Ishikawa (cell line): ENCODE results near the gene GRIK5.

Source experiments
- CEBPB ChIP-seq: IDR thresholded peaks from 2 replicates; pipeline ENCODE4 v1.6.1; 2012
- CREB1 ChIP-seq: IDR thresholded peaks from 2 replicates; pipeline ENCODE4 v1.6.1; 2012; ENCODE audit warnings: low read depth
- EGR1 ChIP-seq: IDR thresholded peaks from 2 replicates; pipeline ENCODE4 v1.6.1; 2012
- EP300 ChIP-seq: IDR thresholded peaks from 2 replicates; pipeline ENCODE4 v1.6.1; 2012; ENCODE audit warnings: borderline replicate concordance
- FOXM1 ChIP-seq: IDR thresholded peaks from 2 replicates; pipeline ENCODE4 v1.6.1; 2012; ENCODE audit warnings: low read depth, borderline replicate concordance
- NFIC ChIP-seq: IDR thresholded peaks from 2 replicates; pipeline ENCODE4 v1.6.1; 2012
- RAD21 ChIP-seq: IDR thresholded peaks from 2 replicates; pipeline ENCODE4 v1.6.1; 2012; ENCODE audit warnings: low read depth
- TAF1 ChIP-seq: IDR thresholded peaks from 2 replicates; pipeline ENCODE4 v1.6.1; 2012; ENCODE audit warnings: low read depth, mild to moderate bottlenecking
- TCF12 ChIP-seq: IDR thresholded peaks from 2 replicates; pipeline ENCODE4 v1.6.1; 2012; ENCODE audit warnings: low read depth
- TEAD4 ChIP-seq: IDR thresholded peaks from 2 replicates; pipeline ENCODE4 v1.6.1; 2012
- YY1 ChIP-seq: IDR thresholded peaks from 2 replicates; pipeline ENCODE4 v1.6.1; 2012; ENCODE audit warnings: low read depth
- ZBTB7A ChIP-seq: IDR thresholded peaks from 2 replicates; pipeline ENCODE4 v1.6.1; 2012; ENCODE audit warnings: low read depth
- TF ChIP-seq, protein P1 (sequence below): IDR thresholded peaks from 2 replicates; pipeline ENCODE4 v1.6.1; 2012
- TF ChIP-seq, protein P2 (sequence below): IDR thresholded peaks from 2 replicates; pipeline ENCODE4 v1.6.1; 2012; ENCODE audit warnings: low read depth, mild to moderate bottlenecking
- TF ChIP-seq, protein P3 (sequence below): IDR thresholded peaks from 2 replicates; pipeline ENCODE4 v1.6.1; 2012

Gene GRIK5

DNA sequence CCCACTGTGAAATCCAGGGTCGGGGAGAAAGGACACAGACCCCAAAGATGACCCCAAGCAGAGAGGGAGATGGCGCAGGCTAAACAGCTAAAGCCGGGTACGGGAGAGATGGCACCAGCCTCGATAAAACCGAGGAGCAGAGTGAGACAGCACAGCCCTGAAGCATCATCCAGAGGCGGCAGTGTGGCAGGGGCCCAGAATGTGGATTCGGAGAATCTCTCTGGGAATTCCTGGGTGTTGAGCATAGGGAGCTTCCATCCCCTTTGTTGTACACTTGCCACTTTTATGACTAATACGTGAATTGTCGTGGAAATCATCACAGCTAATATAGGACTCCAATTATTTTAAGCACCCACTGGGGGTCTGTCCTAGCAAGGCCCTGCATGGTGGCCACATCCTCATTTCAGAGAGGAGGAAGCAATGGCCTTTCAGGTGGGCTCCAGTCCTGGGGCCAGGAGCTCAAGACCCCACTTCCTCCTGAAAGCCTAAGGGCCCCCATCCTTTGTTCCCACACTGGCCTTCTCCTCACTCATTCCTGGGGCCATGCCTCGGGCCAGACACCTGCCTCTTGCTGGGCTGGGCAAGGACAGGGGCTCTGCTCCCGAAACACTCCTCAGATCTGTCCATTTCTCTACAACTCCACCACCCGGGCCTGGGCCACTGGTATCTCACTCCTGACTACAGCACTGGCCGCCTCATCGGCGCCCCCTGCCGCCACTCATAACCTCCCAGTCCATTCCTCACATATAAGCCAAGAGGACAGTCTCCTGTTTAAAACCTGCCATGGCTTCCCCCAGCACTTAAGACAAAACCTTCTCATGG lies 46.7 kb downstream of the GRIK5 start:
- TF ChIP-seq, protein P1, sequence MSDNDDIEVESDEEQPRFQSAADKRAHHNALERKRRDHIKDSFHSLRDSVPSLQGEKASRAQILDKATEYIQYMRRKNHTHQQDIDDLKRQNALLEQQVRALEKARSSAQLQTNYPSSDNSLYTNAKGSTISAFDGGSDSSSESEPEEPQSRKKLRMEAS, result no peak
- TF ChIP-seq TCF12 (no peak), CEBPB (no peak), NFIC (no peak), YY1 (no peak), TAF1 (no peak), TEAD4 (no peak), RAD21 (no peak), EGR1 (no peak), EP300 (no peak), FOXM1 (no peak), ZBTB7A (no peak), CREB1 (no peak)
- TF ChIP-seq, protein P2, sequence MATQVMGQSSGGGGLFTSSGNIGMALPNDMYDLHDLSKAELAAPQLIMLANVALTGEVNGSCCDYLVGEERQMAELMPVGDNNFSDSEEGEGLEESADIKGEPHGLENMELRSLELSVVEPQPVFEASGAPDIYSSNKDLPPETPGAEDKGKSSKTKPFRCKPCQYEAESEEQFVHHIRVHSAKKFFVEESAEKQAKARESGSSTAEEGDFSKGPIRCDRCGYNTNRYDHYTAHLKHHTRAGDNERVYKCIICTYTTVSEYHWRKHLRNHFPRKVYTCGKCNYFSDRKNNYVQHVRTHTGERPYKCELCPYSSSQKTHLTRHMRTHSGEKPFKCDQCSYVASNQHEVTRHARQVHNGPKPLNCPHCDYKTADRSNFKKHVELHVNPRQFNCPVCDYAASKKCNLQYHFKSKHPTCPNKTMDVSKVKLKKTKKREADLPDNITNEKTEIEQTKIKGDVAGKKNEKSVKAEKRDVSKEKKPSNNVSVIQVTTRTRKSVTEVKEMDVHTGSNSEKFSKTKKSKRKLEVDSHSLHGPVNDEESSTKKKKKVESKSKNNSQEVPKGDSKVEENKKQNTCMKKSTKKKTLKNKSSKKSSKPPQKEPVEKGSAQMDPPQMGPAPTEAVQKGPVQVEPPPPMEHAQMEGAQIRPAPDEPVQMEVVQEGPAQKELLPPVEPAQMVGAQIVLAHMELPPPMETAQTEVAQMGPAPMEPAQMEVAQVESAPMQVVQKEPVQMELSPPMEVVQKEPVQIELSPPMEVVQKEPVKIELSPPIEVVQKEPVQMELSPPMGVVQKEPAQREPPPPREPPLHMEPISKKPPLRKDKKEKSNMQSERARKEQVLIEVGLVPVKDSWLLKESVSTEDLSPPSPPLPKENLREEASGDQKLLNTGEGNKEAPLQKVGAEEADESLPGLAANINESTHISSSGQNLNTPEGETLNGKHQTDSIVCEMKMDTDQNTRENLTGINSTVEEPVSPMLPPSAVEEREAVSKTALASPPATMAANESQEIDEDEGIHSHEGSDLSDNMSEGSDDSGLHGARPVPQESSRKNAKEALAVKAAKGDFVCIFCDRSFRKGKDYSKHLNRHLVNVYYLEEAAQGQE, result no peak
- TF ChIP-seq, protein P3, sequence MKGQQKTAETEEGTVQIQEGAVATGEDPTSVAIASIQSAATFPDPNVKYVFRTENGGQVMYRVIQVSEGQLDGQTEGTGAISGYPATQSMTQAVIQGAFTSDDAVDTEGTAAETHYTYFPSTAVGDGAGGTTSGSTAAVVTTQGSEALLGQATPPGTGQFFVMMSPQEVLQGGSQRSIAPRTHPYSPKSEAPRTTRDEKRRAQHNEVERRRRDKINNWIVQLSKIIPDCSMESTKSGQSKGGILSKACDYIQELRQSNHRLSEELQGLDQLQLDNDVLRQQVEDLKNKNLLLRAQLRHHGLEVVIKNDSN, result no peak

DNA sequence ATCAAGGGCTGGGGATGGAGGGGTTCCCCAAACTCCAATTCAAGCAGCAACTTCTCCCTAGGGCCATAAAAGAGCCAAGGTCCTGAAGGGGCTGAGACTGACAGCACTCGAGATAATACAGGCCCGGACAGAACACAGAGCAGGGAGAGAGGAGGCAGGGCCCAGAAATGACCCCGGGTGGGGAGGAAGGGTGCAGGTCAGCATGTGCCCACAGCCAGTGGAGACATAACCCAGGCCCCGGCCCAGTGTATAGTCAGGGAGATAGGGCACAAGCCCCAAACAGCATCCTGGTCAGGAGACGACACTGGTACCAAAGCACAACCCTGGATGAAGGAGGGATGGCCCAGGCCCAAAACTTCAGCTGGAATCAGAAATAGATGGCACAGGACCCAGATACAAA lies 47.4 kb downstream of the GRIK5 start:
- TF ChIP-seq EP300, result no peak
- TF ChIP-seq TEAD4, result no peak
- TF ChIP-seq CEBPB, result no peak
- TF ChIP-seq, protein P1, result no peak

DNA sequence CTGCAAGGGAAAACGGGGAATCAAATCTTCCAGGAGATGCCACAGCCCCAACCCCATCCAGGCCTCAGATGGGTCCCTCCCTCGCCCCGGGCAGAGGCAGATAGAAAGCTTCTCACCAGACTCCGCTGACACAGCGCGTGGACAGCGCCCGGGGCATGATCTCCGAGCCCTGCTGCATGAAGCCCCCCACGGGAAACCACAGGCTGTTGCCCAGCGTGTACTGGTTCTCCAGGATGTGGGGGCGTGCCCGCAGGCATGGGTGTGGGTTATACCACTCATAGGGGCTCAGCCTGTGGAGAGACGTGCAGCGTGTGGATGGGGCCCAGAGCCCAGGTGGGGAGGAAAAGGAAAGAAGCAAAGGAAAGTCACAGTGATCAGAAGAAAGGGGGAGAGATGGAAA lies 48.8 kb downstream of the GRIK5 start:
- TF ChIP-seq NFIC (no peak), TAF1 (no peak), FOXM1 (no peak), ZBTB7A (no peak), CEBPB (no peak), TEAD4 (no peak)
- TF ChIP-seq, protein P3, result no peak

DNA sequence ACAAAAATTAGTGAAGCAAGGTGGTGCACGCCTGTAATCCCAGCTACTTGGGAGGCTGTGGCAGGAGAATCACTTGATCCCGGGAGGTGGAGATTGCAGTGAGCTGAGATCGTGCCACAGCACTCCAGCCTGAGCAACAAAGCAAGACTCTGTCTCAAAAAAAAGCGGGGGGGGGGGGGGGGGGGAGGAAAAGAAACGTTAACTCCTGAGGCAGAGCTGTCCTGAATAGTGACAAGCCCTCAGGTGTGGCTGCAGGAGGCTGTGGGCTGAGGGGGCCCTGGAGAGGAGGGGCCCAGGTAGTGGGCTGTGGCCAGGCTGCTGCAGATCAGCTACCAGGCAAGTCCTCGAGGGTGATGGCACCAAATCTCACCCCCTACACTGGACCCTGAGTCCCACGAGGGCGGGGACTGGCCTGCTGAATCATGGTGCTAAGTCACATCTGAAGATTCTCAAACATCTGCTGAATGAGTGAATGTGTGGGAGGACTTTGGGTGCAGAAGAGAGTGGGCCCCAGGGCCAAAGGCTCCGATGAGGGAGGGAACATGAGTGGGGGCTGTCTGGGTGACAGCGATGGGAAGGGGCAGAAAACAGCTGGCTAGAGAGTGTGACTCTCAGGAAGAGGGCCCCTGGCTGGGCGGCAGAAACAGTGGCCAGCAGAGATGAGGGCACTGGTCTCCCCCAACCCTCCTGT lies 51.4 kb downstream of the GRIK5 start:
- TF ChIP-seq, protein P3, result no peak
- TF ChIP-seq TCF12, result no peak
- TF ChIP-seq EGR1, result no peak
- TF ChIP-seq CREB1, result no peak
- TF ChIP-seq RAD21, result no peak
- TF ChIP-seq, protein P1, result no peak
- TF ChIP-seq FOXM1, result no peak
- TF ChIP-seq NFIC, result no peak
- TF ChIP-seq, protein P2, result no peak
- TF ChIP-seq ZBTB7A, result no peak
- TF ChIP-seq EP300, result no peak
- no peak for TF ChIP-seq TAF1

DNA sequence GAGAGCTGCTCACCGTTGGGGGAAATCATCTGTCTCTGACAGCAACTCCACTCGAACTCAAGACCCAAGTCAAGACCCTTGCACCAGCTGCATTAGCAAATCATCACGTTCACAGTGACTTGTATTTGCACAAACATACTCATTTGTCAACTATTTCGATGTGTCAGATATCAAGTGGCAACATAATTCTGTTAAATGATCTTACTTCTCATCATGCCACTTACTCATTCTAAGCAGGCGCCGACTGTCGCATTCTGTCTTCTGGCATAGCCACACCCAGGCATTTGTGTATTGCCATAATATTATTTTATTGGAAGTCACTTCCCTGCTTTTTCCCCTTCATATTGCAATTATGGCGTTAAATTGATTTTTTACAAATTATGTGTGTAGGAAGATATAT lies 53.0 kb downstream of the GRIK5 start:
- TF ChIP-seq TAF1 (no peak), TCF12 (no peak), ZBTB7A (no peak), NFIC (no peak), CREB1 (no peak), CEBPB (no peak), TEAD4 (no peak), EGR1 (no peak), RAD21 (no peak)
- TF ChIP-seq, protein P3, result no peak
- TF ChIP-seq, protein P1, result no peak
